ENCODE results near the gene RPGRIP1.
A peak's percentile ranks its signal among the peaks of the same experiment; 100 is the strongest.
"Not testable (repeated sequence)": the region's sequence is repeated elsewhere in the genome, so short reads cannot be mapped to it uniquely, and the experiment has no call there.

RPGRIP1 gene

DNA sequence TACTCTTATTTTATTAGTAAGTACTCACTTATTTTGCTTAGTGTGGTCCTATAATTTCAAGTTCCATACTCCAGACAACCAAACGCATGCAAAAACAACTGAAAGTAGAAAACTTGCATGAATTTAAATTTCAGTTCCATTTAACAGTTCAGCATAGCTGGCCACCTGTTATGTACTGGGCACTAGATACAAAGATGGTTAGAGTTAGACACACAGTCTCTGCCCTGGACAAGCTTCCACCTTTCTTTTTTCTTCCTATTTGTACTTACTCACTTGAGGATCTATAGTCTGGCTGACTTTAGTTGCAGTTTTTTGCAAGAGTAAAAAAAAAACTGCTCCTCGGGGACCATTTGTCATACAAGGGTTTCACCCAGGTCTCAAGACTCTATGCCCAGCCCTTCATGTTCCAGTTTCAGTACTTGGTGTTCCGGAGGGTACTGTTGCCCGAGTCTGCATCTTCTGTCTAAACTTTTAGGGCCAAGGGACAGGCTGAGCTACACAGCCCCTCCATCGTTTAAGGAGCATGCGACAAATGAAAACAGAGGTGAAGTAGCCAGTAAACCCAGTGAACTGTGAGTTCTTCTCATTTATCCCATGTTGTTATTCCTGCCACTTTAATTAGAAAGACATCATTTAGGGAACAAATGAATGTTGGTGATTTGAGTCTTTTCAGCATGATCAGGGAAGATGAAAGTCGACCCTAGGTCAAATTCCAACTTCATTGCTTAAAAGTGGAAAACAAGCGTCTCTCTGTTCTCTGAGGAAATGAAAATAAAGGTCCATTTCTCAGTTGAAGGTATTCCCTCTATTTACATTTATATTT is 22.3 kb downstream of the RPGRIP1 start:
- no peak for DNase-seq

- DNase-seq = not testable (repeated sequence)
Measured at GRCh38 chr14:21302836-21303140, 22.9 kb downstream of the RPGRIP1 start.

GRCh38 chr14:21307637-21308036 is 27.8 kb downstream of the RPGRIP1 start:
- no peak for DNase-seq

- DNase-seq = no peak
Measured at GRCh38 chr14:21308132-21308478, 28.2 kb downstream of the RPGRIP1 start.

GRCh38 chr14:21308479-21309237 is 28.8 kb downstream of the RPGRIP1 start:
- peak; percentile 90 to 92 for DNase-seq

GRCh38 chr14:21309238-21309636 is 29.4 kb downstream of the RPGRIP1 start:
- DNase-seq = no peak

DNA sequence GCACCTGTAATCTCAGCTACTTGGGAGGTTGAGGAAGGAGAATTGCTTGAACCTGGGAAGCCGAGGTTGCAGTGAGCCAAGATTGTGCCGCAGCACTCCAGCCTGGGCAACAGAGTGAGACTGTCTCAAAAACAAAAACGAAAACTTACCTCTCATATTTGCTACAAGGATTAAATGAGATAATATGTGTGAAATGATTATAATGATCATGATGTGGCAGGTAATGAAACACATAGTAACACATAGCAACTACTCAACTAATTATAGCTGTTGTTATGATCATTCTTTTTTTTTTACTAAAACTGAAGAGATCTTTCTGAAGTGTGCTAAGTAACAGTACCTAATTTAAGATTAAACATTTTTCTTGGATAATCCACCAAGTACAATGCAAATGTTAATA is 30.1 kb downstream of the RPGRIP1 start:
- DNase-seq = no peak

DNA sequence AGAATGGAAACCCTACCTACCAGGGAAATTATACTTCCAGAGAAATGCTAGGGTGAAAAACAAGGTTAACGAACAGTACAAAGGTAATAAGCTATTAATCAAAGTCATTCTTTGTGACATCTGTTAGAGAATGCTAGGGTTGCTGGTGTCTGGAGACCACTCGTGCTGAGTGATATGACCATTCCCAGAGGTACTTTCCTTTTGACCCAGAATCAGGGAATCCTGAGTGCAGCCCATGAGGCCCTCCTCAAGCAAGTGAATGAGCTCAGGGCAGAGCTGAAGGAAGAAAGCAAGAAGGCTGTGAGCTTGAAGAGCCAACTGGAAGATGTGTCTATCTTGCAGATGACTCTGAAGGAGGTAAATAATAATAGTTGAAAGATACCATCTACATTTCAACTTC is 31.7 kb downstream of the RPGRIP1 start:
- DNase-seq = no peak

- DNase-seq = no peak
Measured at GRCh38 chr14:21313512-21313911, 33.6 kb downstream of the RPGRIP1 start.

DNA sequence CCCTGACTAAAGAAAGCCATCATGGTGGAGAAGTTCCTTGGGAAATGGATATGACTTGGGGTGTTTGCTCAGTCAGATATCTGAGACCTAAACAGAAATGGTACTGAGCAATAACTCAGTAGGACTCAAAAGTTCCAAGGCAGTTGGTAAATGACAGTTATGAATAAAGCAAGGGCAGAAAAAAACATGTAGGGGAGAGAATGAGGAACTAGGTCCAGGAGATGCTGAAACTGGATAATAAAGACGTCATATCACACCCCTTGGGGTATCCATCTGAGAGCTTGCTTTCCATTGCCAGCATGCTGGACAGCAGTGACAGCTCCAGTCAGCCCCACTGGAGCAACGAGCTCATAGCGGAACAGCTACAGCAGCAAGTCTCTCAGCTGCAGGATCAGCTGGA is 37.5 kb downstream of the RPGRIP1 start:
- no peak for DNase-seq

DNA sequence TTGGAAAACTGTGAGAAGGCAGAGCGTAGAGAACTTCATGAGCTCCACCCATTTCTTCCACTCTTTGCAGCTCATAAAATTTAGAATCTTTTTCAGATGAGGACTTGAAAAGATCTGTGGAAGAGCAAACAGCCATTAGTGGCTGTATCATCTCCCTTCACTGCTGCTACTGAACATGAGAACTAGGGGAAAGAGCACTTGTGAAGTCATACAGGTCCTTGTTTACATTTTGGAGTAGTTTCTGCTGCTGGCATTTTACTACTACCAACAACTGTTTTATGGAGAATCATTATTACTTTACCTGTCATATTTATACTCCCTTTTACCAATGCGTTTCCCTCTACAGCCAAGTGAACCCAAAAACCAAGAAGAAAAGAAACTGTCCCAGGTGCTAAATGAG is 41.0 kb downstream of the RPGRIP1 start:
- DNase-seq = no peak

DNA sequence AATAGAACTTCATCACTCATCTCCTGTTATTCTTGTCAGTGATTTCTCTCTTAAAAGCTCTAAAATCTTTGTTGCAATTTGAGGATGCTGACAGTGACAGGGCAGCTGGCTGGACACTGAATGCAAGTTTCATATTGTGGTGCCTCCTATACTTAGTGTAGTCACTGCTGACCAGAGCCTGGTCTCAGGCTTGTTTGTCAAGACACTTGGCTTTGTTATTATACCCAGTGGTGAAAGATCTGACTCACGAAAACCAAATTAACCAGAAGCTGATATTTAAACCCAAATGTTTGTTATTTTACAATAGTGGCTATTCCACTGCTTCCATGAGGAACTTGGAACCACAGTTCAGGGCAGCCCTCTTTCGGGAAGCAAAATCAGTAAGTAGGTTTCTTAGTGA is 42.8 kb downstream of the RPGRIP1 start:
- DNase-seq = no peak

DNA sequence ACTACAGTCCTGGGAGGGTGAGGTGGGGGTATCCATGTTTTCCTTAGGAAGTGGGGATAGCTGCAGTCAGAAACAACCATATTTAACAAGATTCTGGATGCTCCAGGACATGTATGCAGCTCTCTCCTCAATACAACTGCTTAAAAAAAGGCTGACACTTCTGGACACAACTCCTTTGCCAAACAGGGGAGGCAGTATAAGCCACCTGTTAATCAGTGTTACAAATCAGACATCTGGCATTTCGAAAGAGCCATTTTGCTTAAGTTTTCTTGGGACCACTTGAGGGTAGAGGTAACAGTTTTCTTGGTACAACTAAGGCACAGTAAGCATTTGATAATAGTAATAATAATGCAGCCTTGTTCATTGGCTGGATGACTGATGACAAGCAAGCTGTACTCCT is 47.1 kb downstream of the RPGRIP1 start:
- peak in 1 of 2 experiments; percentile 34 for DNase-seq
